RWPE1 (cell line): Measurements from ENCODE around the gene MANEA.
A peak's percentile ranks its signal among the peaks of the same experiment; 100 is the strongest.
"Not testable (repeated sequence)": the region's sequence is repeated elsewhere in the genome, so short reads cannot be mapped to it uniquely, and the experiment has no call there.

Experiments
- CTCF ChIA-PET: fragments of 350-600 bp; sonication (Branson Sonifier 250); formaldehyde crosslinking; extraction: SDS; loops from one replicate; lab custom pipeline; 2021; lab: Yijun Ruan, JAX
- POLR2A ChIA-PET: fragments of 400-600 bp; formaldehyde crosslinking; extraction: SDS; loops from one replicate; lab custom pipeline; 2020; ENCODE audit warnings: antibody characterized with exemption; ENCODE audit not compliant: low non-redundant PET; lab: Yijun Ruan, JAX
- DNase-seq: peaks from one replicate; pipeline ENCODE4 v3.0.0; 2012; ENCODE audit warnings: low spot score
- H3K27ac ChIP-seq: fragments of 450-650 bp; 2 replicates; pipeline ENCODE4 v1.5.1; 2017
- TF ChIP-seq, protein P1 (sequence below): fragments of 450-650 bp; conservative IDR thresholded peaks from 2 replicates; pipeline ENCODE4 v1.5.1; 2017; ENCODE audit warnings: low read depth, mild to moderate bottlenecking

Gene MANEA

DNA sequence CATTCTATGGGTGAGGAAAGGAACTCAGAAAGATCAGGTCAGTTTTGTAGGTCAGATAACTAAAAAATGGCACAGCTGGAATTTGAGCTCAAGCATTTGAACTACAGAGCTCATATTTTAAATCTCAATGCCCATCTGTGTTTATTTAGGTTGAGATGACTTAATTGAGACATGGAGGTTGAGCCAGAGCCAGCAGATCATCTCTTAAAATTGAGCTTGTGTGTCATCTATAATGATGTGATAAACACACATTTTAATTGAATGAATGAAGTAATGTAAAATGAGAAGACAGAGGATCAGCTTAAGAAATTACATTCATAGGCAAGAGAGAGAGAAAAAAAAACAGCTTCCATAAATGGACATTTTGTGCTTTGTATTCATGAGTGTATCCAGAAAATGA lies 3.7 kb downstream of the MANEA start:
- TF ChIP-seq, protein P1, sequence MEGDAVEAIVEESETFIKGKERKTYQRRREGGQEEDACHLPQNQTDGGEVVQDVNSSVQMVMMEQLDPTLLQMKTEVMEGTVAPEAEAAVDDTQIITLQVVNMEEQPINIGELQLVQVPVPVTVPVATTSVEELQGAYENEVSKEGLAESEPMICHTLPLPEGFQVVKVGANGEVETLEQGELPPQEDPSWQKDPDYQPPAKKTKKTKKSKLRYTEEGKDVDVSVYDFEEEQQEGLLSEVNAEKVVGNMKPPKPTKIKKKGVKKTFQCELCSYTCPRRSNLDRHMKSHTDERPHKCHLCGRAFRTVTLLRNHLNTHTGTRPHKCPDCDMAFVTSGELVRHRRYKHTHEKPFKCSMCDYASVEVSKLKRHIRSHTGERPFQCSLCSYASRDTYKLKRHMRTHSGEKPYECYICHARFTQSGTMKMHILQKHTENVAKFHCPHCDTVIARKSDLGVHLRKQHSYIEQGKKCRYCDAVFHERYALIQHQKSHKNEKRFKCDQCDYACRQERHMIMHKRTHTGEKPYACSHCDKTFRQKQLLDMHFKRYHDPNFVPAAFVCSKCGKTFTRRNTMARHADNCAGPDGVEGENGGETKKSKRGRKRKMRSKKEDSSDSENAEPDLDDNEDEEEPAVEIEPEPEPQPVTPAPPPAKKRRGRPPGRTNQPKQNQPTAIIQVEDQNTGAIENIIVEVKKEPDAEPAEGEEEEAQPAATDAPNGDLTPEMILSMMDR = no peak
- H3K27ac ChIP-seq = no peak overlapping the region
- POLR2A ChIA-PET = no interaction called here
- DNase-seq = no peak
- CTCF ChIA-PET = no interaction called here

DNA sequence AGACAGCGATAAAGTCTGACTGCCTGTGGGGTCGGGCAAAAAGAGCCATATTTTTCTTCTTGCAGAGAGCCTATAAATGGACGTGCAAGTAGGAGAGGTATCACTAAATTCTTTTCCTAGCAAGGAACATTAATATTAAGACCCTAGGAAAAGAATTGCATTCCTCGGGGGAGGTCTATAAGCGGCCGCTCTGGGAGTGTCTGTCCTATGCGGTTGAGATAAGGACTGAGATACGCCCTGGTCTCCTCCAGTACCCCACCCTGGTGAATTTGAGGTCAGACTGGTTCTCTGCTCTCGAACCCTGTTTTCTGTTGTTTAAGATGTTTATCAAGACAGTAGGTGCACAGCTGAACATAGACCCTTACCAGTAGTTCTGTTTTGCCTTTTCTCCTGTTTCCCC lies 6.9 kb downstream of the MANEA start:
- H3K27ac ChIP-seq, POLR2A ChIA-PET, DNase-seq: not testable (repeated sequence)
- CTCF ChIA-PET = interaction anchor here (0.6 kb wide), 1 partner anchor 37 kb away, joined by 4 read pairs; no protein-coding TSS in a partner anchor

DNA sequence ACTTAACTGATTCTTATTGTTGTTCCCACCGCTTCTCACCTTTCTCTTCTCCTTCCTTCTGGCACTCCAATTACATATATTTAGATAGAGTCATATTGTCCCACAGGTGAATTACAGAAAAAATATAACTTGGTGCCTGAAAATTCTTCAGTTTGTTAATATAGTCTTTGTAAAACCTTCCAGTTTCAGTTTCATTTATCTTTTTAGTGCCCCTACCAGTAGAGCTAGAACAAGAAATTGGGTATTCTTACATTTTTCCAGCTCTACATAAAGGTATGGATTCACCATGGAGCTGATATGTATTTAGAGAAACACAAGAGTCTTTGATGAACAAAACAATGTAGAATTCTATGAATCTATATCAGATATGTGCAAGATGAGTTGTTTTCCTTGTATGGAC lies 10.7 kb downstream of the MANEA start:
- POLR2A ChIA-PET = no interaction called here
- CTCF ChIA-PET = no interaction called here
- no peak overlapping the region for H3K27ac ChIP-seq
- TF ChIP-seq, protein P1 = no peak
- no peak for DNase-seq

DNA sequence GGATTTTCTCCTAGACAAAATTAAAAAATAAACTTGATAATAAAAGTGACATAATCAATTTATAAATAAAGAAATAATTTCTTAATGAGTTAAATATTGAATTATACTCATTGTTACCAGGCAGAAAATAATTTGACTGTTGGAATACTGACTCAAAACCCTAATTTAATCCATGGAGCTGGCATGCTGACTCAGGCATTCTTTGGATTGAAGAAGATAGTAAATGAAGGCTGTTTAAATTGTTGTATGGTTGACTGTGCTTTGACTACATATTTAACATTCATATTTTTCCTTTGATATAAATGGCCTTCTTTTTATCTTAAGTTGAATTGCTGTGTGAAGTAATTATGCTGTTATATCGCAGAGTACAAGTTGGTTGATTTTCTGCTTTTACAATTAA lies 11.7 kb downstream of the MANEA start:
- TF ChIP-seq, protein P1 = no peak
- no peak overlapping the region for H3K27ac ChIP-seq
- POLR2A ChIA-PET = no interaction called here
- CTCF ChIA-PET = interaction anchor here (0.7 kb wide), 1 partner anchor 1808 kb away, joined by 3 read pairs; no protein-coding TSS in a partner anchor
- DNase-seq = no peak

DNA sequence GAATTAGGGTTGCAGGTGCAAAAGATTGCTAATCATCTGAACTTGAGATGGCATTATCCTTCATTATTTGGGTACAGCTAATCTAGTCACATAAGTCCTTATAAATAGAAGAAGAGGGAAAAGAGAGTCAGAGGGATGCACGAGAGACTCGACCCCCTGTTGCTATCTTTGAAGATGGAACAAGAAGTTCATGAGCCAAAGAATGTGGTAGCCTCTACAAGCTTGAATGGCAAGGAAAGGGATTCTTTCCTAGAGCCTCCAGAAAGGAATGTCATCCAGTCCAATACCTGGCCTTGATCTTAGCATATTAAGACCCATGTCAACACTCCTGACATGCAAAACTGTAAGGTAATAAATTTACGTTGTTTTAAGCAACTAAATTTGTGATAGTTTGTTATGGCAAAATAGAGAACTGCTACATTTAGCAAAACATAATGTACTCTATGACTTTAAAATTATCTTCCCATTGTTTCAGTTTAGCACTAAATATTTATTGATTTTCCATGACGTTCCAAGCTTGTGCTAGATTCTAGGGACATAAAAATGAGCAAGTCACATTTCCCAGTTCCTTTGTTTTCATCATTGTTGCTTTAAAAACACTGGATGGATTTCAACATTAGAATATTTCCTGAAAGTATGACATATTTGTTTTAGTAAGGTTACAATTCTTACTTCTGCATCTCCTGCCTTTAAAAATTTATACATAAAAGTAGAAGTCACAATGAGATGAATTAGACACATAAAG lies 12.7 kb downstream of the MANEA start:
- H3K27ac ChIP-seq = no peak overlapping the region
- POLR2A ChIA-PET = no interaction called here
- TF ChIP-seq, protein P1 = no peak
- no peak for DNase-seq
- CTCF ChIA-PET = no interaction called here

DNA sequence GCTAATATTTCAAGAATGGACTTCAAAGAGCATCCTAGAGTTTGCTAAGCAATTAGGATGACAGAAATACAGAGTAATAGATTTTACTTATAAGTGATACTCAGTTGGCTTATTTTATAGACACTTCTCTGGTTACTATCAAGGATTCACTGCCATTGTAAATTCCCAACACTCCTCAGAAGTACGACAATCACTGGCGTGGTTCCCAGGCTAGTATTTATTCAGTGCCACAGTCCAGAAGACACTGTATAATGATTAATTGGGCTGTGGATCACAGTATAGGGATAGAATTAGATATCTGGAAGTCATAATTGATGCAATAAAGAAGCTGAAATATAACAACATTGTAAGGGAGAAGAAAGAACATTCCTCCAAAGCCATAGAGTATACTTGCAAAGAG lies 15.7 kb downstream of the MANEA start:
- ChIA-PET POLR2A (no interaction called here), CTCF (no interaction called here)
- H3K27ac ChIP-seq = no peak overlapping the region
- TF ChIP-seq, protein P1 = no peak
- no peak for DNase-seq

DNA sequence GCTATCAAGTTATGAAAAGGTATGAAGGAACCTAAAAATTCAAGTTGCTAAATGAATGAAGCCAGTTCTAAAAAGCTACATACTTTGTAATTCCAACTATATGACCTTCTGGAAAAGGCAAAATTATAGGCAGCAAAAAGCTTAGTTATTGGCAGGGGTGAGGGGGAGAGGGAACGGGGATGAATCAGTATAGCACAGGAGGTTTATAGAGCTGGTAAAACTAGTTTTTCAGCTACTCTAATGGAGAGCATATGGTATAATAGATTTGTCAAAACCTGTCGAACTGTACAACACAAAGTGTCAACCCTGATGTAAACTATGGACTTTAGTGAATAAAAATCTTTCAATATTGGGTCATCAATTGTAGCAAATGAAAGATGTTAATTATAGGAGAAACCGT lies 18.7 kb downstream of the MANEA start:
- CTCF ChIA-PET = no interaction called here
- TF ChIP-seq, protein P1 = no peak
- peak; percentile 58 for DNase-seq
- H3K27ac ChIP-seq = no peak overlapping the region
- POLR2A ChIA-PET = no interaction called here
